ENCODE measurements around the gene ARRDC2. TPM values are rescaled to one million over a fixed set of nuclear protein-coding genes. Genes with fewer than 3 reads are reported as not detected.

The ARRDC2 gene
- total and polyA plus RNA-seq, 9 of the 15 experiments (the other 6 are each of a cell fraction or from before 2014, with no cell fraction given), result 1.9 to 27.4 (median 15.2) TPM

DNA sequence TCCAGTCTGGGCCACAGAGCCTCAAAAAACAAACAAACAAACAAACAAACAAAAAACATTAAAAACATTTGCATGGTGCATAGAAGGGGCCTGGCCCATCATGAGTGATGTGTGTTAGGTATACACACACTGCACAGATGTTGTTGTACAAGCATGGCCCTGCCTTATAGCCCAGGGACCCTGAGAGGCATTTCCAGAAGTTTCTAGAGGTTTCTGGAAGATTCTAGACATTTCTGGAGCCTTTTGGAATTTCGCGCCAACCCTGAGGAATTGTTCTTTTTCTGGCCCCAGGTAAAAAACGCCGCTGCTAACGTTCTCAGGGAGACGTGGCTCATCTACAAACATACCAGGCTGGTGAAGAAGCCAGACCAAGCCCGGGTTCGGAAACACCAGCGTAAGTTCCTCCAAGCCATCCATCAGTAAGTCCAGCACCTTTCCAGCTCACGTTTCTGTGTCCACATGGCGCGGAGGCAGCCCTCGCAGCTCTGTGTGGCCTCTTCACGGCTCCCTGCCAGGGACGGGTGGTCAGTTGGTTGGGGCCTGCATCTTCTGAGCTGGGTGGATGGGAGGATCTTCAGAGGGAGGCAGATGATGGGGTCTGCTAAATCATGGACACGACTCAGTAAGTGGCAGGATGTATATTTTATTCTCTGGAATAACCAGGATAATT lies 18.4 kb upstream of the ARRDC2 start:
- CTCF ChIA-PET (ENCODE audit: low intra/inter-chr PET ratio), result no interaction called here
- no peak overlapping the region for H3K27ac ChIP-seq (ENCODE audit: extremely low read depth, low read depth, low read length)
- no peak for ATAC-seq
- H3K9me3 ChIP-seq (replicated peaks; ENCODE audit: control insufficient read depth, insufficient read depth, low read depth, low read length), result no peaks in the 10 kb centered on the region
- no peak overlapping the region for H2AFZ ChIP-seq (ENCODE audit: low read depth, low read length)
- H3K4me3 ChIP-seq, result no peak overlapping the region
- peaks cover 7 to 28% of the 10 kb centered on the region in 2 experiments; a peak in 4 of 5 replicates for H3K4me1 ChIP-seq (replicated peaks in 1 of 2; ENCODE audit: control insufficient read depth in 2 of 2, insufficient read depth in 2 of 2, low read length in 2 of 2)
- no peak for FAIRE-seq
- POLR2A ChIA-PET, result interaction anchor here (0.6 kb wide), 1 partner anchor 53 kb away, joined by 4 read pairs; no protein-coding TSS in a partner anchor
- BruUV-seq (replicated peaks), result no TSS peak
- no peaks in the 10 kb centered on the region for H3K79me2 ChIP-seq (ENCODE audit: control insufficient read depth, insufficient read depth, low read length)
- no peak overlapping the region for H3K4me2 ChIP-seq (ENCODE audit: insufficient read depth, low read length)
- TF ChIP-seq EP300 (IDR thresholded peaks at IDR 0.05; ENCODE audit: low read length) (peak; percentile 51; the same call in 1 of the 2 replicates), ZNF384 (IDR thresholded peaks at IDR 0.05; ENCODE audit: low read depth, low read length) (no peak), RFX7 (CRISPR knock-in tag; IDR thresholded peaks at IDR 0.05) (no peak), ARNT (IDR thresholded peaks at IDR 0.05) (peak in 1 of 2 experiments; percentile 92; a peak in 2 of 4 replicates)
- H4K20me1 ChIP-seq (replicated peaks; ENCODE audit: control insufficient read depth, insufficient read depth, low read length), result no peaks in the 10 kb centered on the region
- in situ Hi-C loops (cut with MboI) (loop anchor here (10.0 kb wide), 1 partner anchor 45 kb away; no protein-coding TSS in a partner anchor), intact Hi-C loops (cut with micrococcal nuclease) (no loop called here)
- no peak overlapping the region for H3K9ac ChIP-seq (ENCODE audit: insufficient read depth in 1 of 2, low read depth in 2 of 2, low read length in 2 of 2)
- no peak for DNase-seq (ENCODE audit: extremely low read depth in 1 of 4, low spot score in 3 of 4)
- no peaks in the 10 kb centered on the region for H3K9me1 ChIP-seq (ENCODE audit: control insufficient read depth, insufficient read depth, low read length)
- H3K27me3 ChIP-seq (ENCODE audit: control insufficient read depth in 2 of 2, insufficient read depth in 2 of 2, low read length in 2 of 2), result no peaks in the 10 kb centered on the region
- no peaks in the 10 kb centered on the region for H3K36me3 ChIP-seq (ENCODE audit: control insufficient read depth, insufficient read depth, low read length)
- WGBS (ENCODE audit: insufficient coverage, low coverage, missing lambda C conversion rate), result 84% methylated on average over 16 of the region's 16 CpGs
